Measurements from ENCODE around the gene CD274. TPM values are rescaled to one million over a fixed set of nuclear protein-coding genes. Genes with fewer than 3 reads are reported as not detected.
"Not testable (repeated sequence)": the region's sequence is repeated elsewhere in the genome, so short reads cannot be mapped to it uniquely, and the experiment has no call there.

Gene CD274
- total RNA-seq, 1 donor from 2014 or later, result 7.5 TPM

DNA sequence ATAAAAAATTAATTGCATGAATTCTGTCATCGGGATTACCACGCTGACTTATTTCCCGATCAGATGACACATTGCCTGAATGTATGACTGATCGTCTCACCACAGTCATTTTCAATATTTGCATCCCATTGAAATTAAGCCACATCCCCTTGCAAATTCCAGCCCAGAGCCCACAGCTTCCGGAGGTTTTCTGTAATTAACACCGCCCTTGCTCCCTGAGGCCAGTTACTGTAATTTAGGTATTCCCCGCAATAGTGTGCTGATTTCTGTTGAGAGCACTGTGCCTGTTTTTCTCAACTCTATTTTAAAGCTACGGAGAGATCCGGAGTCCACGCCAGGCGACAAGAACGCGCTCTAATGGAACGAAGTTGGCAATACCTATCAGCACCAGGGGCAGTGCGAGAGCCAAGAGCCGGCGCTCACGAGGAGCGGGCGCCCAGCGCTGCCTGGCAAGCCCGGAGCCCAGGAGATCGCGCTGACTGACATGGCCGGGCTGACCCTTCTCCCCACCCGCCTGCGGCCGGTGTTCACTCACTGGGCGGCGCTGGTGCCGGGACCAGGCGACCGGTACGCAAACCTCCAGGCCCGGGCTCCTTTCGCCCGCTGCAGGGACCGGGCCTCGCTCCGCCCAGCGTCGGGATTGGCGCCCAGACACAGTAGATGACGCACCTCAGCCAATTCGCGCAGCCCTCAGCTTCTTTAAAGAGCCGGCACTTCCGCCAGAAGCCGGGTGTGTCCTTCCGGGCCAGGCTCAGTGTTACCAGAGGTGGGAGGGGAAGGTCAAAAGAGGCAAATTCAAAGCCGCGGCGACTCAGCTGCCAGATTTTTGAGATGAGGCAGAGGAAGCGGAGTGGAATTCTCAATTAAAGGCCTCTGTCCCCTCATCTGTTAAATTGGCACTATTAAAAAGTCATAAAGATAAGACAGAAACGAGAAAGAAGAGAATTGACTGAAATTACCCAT, 12.8 kb upstream of the CD274 start, which contains the start of gene PLGRKT:
PLGRKT (minus strand) TSS at position 672 of the 963 bp plus-strand sequence. CDS start 5,948 bp downstream, outside the sequence.
- peak; percentile 86 to 90 for DNase-seq (ENCODE audit: low read depth in 2 of 2)

DNA sequence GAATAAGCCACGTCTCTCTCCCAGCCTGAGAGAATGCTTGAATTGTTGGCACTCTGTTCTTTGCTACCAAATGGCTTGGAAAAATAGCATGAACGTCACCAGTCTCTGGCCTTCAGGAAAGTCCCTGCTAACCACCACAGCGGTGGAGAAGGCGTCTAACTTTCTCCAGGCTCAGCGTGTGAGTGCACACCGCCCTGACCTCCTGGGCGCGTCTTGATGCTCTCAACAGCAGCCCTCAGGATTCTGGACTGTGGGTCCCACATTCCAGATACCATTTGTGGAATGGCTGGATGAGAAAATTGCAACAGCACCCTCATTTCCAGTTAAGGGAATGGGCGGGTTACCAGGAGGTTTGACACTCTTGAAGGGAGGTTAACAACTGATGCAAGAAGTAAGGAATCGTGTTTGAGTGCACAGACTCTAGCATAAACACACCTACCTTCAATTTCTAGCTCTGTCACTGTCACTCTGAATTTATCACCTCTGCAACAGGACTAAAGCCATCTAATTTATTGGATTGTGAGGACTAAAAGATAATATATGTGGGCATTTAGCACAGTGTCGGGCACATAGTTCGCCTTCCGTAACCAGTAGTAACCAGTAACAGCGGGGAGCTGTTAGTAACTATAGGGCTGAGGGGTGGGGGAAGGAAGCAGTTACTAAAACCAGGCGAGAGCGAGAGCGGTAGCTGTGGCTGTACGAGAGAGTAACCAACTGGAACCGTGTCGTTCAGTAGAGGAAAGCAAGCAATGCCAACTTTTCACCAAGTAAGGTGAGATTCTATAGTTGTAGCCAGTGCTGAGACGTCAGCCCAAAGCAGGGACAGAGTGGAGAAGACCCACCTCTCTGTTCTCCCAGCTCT, 11.8 kb upstream of the CD274 start:
- DNase-seq (ENCODE audit: low read depth in 2 of 2), result peak in 1 of 2 donors; percentile 56

DNA sequence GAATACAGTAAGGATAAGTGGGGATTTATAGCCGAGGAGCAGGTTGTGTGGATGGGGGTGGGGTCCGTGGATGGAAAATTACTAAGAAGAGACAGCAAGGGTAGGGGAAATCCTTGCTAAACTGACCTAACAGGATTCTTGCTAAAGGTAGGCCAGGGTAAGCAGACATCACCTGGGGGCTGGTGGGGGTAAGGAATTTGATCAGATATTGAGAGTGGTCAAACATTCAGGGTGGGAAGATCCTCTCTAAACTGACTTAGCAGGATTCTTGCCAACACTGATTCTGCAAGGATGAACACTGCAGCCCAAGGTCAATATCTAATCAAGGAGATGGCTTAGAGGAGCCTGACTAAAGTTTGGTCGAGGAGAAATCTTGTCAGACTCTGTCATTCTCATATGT, 9.9 kb upstream of the CD274 start:
- DNase-seq (ENCODE audit: low read depth in 2 of 2), result no peak

DNA sequence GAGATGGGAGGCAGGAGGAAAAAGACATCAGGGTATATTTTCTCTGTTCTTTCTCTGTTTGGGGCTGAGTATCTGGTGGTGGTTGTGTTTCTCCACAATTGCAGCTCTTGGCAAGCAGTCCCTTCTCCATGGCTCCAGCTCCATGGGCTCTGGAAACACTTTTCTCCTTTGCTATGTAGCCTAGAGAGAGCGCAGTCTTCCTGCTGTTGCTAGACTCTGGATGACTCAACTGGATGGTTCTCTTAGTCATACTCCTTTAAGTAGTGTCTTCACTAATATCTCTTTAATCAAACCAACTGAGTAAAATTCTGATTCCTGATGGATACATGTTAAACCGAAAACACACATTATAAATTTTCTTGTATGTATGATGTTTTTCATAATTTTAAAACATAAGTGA, 9.3 kb upstream of the CD274 start:
- peak in 1 of 2 donors; percentile 72 for DNase-seq (ENCODE audit: low read depth in 2 of 2)

DNA sequence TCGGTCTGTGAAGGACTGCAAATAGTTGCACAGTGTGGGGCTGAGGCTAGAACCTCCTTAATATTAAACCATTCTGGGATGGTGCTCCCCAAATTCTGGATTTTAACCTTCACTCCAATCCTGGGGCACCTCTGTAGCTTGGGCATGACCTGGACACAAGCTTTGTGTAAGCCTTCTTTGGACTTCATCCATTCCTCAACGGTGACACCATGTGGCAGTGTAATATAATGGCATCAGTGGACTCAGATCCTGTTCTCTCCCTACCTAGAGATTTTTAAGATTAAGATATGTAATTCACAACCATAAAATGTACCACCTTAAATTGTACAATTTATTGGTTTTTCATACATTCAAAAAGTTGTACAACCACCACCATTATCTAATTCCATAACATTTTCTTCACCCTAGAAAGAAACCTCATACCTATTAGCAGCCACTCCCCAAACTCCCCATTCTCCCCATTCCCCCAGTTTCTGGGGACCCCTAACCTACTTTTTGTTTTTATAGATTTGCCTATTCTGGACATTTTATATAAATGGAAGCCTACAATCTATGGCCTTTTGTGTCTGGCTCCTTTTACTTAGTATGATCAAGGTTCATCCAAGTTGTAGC, 7.8 kb upstream of the CD274 start:
- peak; percentile 76 to 84 for DNase-seq (ENCODE audit: low read depth in 2 of 2)

DNA sequence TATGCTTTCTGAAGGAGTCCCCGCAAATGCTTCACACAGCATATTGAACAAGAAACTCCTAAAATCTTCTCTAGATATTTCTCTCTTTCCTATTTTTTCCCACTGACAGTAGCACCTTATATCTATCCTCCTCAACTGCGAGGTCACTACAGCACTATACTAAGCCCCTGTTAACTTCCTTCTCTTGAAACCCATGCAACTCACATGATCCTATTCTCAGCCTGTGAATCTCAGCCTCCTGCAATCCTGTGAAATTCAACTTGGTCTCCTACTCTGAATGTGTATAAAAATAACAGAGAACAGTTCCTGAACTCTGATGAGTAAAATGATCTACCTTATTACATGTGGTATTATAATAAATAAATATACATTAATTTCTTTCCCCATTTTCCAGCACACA, 6.5 kb upstream of the CD274 start:
- DNase-seq (ENCODE audit: low read depth in 2 of 2), result no peak

DNA sequence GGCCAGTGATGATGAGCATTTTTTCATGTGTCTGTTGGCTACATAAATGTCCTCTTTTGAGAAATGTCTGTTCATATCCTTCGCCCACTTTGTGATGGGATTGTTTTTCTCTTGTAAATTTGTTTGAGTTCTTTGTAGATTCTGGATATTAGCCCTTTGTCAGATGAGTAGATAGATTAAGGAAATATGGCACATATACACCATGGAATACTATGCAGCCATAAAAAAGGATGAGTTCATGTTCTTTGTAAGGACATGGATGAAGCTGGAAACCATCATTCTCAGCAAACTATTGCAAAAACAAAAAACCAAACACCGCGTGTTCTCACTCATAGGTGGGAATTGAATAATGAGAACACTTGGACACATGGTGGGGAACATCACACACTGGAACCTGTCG, 5.2 kb upstream of the CD274 start:
- DNase-seq (ENCODE audit: low read depth in 2 of 2), result not testable (repeated sequence)

DNA sequence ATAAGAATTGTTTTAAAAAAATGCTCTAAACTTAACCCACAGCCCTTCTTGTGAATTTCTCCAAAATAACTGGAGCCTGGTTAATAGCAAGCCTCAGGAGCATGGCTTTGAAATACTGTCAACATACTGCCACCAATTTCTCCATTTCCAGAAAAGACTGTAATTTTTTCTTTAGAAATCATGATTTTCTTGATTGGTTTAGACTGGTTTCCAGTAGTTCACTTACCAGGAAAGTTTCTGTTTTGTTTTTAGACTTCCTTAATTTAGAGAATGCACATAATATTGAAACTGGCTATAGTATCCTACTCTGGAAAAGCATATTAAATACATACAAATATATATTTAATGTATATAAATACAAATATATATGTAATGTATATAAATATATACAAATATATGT, 4.5 kb upstream of the CD274 start:
- DNase-seq (ENCODE audit: low read depth in 2 of 2), result no peak

DNA sequence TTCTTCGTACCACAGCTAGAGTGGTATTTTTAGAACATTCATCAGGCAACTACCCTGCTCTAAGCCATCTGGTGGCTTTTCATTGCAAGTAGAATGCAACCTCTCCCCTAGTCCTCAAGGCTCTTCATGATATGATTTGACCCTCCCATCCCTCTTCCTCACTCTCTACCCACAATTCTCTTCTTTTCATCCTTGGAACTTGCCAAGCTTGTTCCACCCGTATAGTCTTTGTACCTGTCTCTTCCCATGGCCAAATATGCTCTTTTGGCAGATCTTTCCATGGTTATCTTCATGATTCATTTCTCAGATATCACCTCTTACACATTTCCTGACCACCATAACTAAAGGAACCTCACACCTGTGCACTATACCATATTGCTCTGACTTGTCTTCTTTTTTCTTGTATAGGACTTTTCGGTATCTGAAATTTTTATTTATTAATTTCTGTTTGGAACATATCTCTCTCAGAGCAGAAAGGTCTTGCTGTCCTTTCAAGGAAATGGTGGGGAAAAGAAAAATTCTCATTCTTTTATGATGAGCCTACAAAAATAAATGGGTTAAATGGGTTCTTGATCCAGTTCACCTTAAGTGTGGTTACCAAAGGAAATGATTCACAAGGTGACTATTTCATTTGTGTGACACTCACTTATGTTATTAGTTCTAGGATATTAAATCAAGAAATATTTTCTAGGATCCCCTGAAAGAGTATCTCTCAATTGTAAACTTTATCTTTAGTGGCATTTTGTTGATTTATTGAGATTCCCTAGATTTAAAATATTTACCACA, 3.7 kb upstream of the CD274 start:
- peak in 1 of 2 donors; percentile 37 for DNase-seq (ENCODE audit: low read depth in 2 of 2)

DNA sequence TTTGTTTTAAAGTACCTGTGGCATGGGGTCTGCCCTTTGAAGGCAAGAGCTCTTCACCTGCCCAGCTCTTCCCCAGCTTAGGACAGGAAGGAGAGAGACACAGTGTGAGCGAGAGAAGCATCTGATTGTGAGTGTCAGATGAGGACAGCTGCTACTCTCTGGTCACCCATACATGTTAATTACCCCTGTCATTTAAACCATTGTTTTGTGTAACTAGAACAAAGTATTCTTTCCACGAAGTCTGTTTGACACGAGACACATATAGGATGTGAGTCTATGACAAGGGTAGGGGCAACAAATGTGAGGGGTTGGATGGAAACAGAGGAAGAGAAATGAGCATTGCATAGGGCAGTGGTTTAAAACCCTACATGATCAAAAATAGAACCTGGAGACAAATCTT, 3.0 kb upstream of the CD274 start:
- DNase-seq (ENCODE audit: low read depth in 2 of 2), result no peak

DNA sequence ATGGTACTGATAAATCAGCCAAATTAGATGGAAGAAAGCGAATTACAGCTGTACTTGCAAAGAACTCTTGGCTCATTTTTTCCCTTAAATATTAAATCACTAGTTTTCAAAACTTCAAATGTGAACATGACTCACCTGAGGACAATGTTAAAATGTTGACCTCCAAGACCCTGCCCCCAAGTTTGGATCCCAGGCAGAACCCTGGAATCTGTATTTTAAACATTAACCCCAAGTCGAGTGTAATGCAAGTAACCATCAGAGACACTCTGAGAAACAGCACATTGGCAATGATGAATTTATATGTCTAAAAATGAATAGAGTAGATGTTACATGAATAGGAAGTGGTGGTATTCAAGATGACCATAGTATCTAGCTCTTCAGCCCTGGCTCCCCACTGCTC, 2.3 kb upstream of the CD274 start:
- DNase-seq (ENCODE audit: low read depth in 2 of 2), result no peak

DNA sequence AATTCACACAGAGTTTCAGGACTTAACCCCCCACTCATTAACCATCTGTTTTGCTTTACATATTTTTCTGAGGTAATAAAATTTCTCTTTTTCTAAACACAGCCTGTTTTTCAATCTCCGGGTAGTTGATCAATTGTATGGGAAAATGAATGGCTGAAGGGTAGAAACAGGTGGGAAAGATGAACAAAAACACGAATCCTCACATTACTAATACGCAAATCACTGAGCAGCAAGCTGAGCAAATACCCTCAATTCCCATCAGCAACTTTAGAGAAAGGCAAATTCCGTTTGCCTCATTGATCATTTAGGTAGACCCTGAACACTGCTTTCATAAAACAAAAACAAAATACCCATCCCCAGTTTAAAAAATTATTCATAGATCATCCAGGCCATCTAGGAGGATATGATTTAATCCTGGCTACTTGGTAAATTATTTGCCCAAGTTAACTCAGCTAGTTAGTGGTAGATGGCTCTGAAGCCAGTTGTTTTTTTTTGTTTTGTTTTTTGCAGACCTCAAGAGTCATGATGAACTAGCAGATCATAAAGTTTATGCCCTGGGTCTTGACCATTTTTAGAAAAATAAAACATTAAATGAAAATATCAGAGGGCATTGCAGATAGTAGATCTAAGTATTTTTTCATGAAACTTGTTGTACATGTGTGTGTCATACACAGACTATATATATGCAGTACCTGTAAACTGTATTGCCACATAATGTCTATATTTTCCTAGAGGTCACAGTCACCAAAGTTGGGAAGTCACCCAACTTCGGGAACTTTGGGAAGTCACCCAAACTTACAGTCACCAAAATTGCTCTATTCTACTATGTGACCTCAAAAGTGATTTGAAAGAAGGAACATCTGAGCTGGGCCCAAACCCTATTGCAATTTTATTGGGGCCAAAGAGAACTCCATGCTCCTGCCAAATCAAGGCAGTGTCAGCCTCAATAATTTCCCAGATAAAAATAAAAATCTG, 1.6 kb upstream of the CD274 start:
- no peak for DNase-seq (ENCODE audit: low read depth in 2 of 2)

DNA sequence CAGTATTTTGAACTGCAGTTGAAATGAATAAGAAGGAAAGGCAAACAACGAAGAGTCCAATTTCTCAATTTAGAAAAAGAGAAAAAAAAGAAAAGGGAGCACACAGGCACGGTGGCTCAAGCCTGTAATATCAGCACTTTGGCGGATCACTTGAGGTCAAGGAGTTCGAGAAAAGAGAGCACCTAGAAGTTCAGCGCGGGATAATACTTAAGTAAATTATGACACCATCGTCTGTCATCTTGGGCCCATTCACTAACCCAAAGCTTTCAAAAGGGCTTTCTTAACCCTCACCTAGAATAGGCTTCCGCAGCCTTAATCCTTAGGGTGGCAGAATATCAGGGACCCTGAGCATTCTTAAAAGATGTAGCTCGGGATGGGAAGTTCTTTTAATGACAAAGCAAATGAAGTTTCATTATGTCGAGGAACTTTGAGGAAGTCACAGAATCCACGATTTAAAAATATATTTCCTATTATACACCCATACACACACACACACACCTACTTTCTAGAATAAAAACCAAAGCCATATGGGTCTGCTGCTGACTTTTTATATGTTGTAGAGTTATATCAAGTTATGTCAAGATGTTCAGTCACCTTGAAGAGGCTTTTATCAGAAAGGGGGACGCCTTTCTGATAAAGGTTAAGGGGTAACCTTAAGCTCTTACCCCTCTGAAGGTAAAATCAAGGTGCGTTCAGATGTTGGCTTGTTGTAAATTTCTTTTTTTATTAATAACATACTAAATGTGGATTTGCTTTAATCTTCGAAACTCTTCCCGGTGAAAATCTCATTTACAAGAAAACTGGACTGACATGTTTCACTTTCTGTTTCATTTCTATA, 602 bp upstream of the CD274 start:
- DNase-seq (ENCODE audit: low read depth in 2 of 2), result no peak

DNA sequence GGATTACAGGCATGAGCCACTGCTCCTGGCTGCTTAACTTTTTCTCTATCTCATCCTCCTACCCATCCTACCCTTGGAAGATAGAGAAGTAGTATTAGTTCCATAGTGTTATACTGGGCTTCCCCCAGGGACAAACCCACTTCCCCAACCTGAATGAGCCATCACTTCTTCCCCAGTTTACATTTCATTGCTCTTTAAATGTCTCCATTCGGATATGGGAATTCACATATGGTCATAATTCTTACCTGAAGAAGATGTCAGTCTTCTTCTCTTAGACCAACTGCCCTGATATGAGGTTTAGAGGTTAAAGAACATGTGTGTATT, 1.9 kb downstream of the CD274 start:
- no peak for DNase-seq (ENCODE audit: low read depth in 2 of 2)

DNA sequence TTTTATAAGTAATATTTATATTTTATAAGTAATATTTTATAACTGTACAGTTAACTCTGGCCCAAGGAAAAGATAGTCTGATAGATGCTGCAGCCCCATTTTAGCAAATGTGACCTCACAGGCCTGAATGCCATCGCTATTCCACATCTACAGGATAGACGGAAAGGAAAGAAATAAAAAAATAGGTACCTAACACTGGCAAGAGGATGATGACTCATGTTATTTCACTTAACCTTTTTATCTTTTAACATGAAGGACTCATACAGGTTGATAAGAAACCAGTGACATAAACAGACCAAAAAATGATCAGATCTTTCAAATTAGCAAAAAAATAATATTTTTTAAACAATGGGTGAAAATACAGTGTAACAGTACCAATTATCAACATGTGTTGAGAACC, 2.7 kb downstream of the CD274 start:
- DNase-seq (ENCODE audit: low read depth in 2 of 2), result peak; percentile 24 to 49

DNA sequence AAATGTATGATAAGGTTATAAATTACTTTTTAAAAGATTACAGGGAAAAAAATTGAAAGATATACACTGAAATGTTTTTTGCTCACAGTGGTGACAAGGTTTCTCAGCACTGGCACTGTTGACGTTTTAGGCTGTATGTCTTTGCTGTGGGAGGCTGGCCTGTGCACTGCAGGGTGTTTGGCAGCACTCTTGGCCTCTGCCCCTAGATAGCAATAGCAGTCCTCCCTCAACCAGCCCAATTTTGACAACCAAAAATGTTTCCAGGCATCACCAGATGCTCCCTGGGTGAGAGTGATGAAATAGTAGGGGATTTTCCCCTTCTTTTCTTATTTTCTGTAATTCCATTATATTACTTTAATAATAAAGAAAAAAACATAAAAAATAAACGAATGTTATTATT, 3.3 kb downstream of the CD274 start:
- DNase-seq (ENCODE audit: low read depth in 2 of 2), result peak in 1 of 2 donors; percentile 48

DNA sequence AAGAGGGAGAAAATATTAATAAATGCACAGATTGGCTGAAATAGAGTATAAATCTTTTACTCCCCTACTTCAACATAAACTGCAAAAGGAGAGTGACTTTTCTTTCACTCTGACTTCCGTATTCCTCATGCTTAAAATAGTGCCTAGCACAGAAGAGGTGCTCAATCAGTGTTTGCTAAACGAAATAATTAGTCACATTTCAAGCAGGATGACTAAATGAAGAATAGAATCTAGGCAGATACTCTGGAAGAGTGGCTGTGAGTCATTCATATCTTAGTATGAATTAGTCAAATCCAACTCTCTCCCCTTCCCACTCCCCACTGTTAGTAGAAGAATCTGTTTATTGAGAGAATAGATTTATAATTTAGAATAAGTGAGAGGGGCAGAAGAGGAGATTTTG, 4.8 kb downstream of the CD274 start:
- DNase-seq (ENCODE audit: low read depth in 2 of 2), result peak in 1 of 2 donors; percentile 73

DNA sequence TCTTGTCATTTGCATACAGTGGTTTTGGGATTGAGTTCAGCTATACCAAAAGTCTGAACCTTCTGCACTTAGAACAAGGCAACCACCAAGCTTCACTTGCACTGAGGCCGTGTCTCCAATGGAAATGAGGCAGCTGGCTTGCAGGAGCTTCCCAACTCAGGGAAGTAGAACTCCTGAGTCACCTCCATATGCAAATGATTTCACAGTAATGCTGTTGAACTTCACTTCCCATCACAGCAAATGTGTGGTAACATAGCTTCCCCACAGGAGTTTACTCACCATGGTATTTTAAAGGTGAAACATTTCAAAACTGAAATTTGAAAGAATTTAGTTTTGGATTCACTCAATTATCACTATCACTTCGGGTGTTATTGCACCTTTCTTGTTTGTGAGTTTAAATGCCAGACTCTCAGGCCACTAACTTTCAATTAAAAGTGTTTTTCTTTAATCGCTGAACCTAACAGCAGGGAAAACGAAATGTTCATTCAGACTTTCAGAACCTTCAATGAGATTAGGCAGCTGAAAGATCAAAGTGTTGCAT, 9.0 kb downstream of the CD274 start:
- peak in 1 of 2 donors; percentile 32 for DNase-seq (ENCODE audit: low read depth in 2 of 2)

DNA sequence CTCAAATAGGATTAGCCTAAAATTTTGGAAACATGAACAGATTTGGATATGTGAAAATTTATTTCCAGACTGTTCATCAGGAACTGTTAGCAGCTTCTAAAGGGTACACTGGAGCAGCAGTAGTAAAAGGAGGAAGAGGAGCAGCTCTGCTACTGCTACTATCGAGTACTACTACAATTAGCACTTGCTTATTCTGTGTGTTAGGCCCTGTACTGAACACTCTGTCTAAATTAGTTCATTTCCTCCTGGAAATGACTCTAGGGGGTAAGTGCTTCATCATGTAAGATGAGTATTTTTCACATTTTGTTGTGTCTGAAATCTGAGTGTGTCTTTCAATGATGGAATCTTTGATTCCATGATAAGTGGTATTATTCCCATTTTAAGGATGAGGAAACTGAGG, 9.8 kb downstream of the CD274 start:
- peak in 1 of 2 donors; percentile 33 for DNase-seq (ENCODE audit: low read depth in 2 of 2)
